Stimulated activated CD4-positive, alpha-beta T cell treated with anti-CD3 and anti-CD28 coated beads, Interleukin-4, amount 100 ng/mL, for 48 hours (primary cell): ENCODE results near the gene SEMA3G.

Experiments used
- DNase-seq, 2 donors: peaks; one replicate each; pipeline ENCODE4 v3.0.0-alpha.2; 2020; ENCODE audit warnings: low read depth in 2 of 2

SEMA3G gene

GRCh38 chr3:52454250-52454937 lies 9.5 kb upstream of the SEMA3G start:
- no peak for DNase-seq

GRCh38 chr3:52453496-52454249 lies 8.8 kb upstream of the SEMA3G start, which contains the start of gene TNNC1:
TSS of gene TNNC1 (minus strand) at chr3:52454041. CDS start at chr3:52454015, 26 bp downstream.
- DNase-seq: no peak

- no peak for DNase-seq
Observed at GRCh38 chr3:52452570-52453221, 7.8 kb upstream of the SEMA3G start.

- no peak for DNase-seq
Observed at GRCh38 chr3:52452126-52452525, 7.2 kb upstream of the SEMA3G start.

GRCh38 chr3:52451237-52452083 lies 6.6 kb upstream of the SEMA3G start:
- no peak for DNase-seq

GRCh38 chr3:52450489-52451236 lies 5.8 kb upstream of the SEMA3G start:
- no peak for DNase-seq

- no peak for DNase-seq
Observed at GRCh38 chr3:52447512-52448355, 2.8 kb upstream of the SEMA3G start.

- peak; percentile 61 to 72 for DNase-seq
Observed at GRCh38 chr3:52446631-52447511, 2.0 kb upstream of the SEMA3G start.

GRCh38 chr3:52446042-52446441 lies 1.1 kb upstream of the SEMA3G start:
- no peak for DNase-seq

- DNase-seq: no peak
Observed at GRCh38 chr3:52443791-52444687, 864 bp downstream of the SEMA3G start.

GRCh38 chr3:52443268-52443610 lies 1.7 kb downstream of the SEMA3G start:
- DNase-seq: no peak

GRCh38 chr3:52442409-52443267 lies 2.3 kb downstream of the SEMA3G start:
- no peak for DNase-seq

- DNase-seq: no peak
Observed at GRCh38 chr3:52441772-52442332, 3.1 kb downstream of the SEMA3G start.

GRCh38 chr3:52441091-52441771 lies 3.7 kb downstream of the SEMA3G start:
- no peak for DNase-seq

GRCh38 chr3:52440671-52441070 lies 4.2 kb downstream of the SEMA3G start:
- DNase-seq: no peak

- no peak for DNase-seq
Observed at GRCh38 chr3:52440249-52440551, 4.7 kb downstream of the SEMA3G start.
